Measurements from ENCODE around the gene SERTAD1.

GRCh38 chr19:40392123-40392522, 33.7 kb downstream of the SERTAD1 start:
- TF ChIP-seq CTCF (IDR thresholded peaks at IDR 0.05; ENCODE audit: low read depth, low read length): no peak
- TF ChIP-seq POLR2A (IDR thresholded peaks at IDR 0.05; ENCODE audit: extremely low read depth, insufficient read length): no peak
- no peak for TF ChIP-seq MAX (IDR thresholded peaks at IDR 0.05; ENCODE audit: low read depth, low read length)

Data from NB4 (cell line).